GM23338 (cell line): ENCODE measurements around the gene TXLNG. TPM values are rescaled to one million over a fixed set of nuclear protein-coding genes. Genes with fewer than 3 reads are reported as not detected.

ENCODE experiments used
- ATAC-seq: fragments of 200-7000 bp; cut with Tn5 transposase; 3 replicates; pipeline ENCODE4 v1.9.1; 2020
- DNase-seq: peaks from one replicate; pipeline ENCODE4 v3.0.0-alpha.2; 2015; ENCODE audit warnings: low spot score
- H2AFZ ChIP-seq: fragments of 200-600 bp; sonication (generic); 2 replicates; pipeline ENCODE4 v1.8.0; 2016; ENCODE audit warnings: antibody characterized with exemption, mild to moderate bottlenecking, moderate library complexity
- H3F3A ChIP-seq: fragments of 200-600 bp; sonication (generic); replicated peaks from 2 replicates; pipeline ENCODE4 v1.8.0; 2017; ENCODE audit warnings: antibody characterized with exemption, mixed run types, low read depth
- H3K27ac ChIP-seq: fragments of 200-600 bp; sonication (generic); 2 replicates; pipeline ENCODE4 v1.6.1; 2016; ENCODE audit warnings: low read depth
- H3K27me3 ChIP-seq: fragments of 200-600 bp; sonication (generic); 2 replicates; pipeline ENCODE4 v1.8.0; 2016; ENCODE audit warnings: mild to moderate bottlenecking, mixed run types, moderate library complexity; ENCODE audit not compliant: insufficient read depth
- H3K36me3 ChIP-seq: fragments of 200-600 bp; sonication (generic); 2 replicates; pipeline ENCODE4 v1.8.0; 2016; ENCODE audit warnings: mild to moderate bottlenecking; ENCODE audit not compliant: insufficient read depth
- H3K4me1 ChIP-seq: fragments of 200-600 bp; sonication (generic); 2 replicates; pipeline ENCODE4 v1.8.0; 2016; ENCODE audit warnings: mild to moderate bottlenecking, moderate library complexity; ENCODE audit not compliant: insufficient read depth
- H3K4me2 ChIP-seq: fragments of 200-600 bp; sonication (generic); 2 replicates; pipeline ENCODE4 v1.7.1; 2017; ENCODE audit warnings: mixed run types
- H3K4me3 ChIP-seq: fragments of 200-600 bp; sonication (generic); 2 replicates; pipeline ENCODE4 v1.6.1; 2016; ENCODE audit warnings: mixed run types
- H3K79me2 ChIP-seq: fragments of 200-600 bp; sonication (generic); replicated peaks from 2 replicates; pipeline ENCODE4 v1.8.0; 2017; ENCODE audit warnings: mild to moderate bottlenecking; ENCODE audit not compliant: insufficient read depth
- H3K9me2 ChIP-seq: fragments of 200-600 bp; sonication (generic); 2 replicates; pipeline ENCODE4 v1.8.0; 2017; ENCODE audit not compliant: insufficient read depth
- H4K20me1 ChIP-seq: fragments of 200-600 bp; sonication (generic); replicated peaks from 2 replicates; pipeline ENCODE4 v1.8.0; 2017; ENCODE audit warnings: mild to moderate bottlenecking; ENCODE audit not compliant: insufficient read depth
- H3K27ac Mint-ChIP-seq: 2 replicates; pipeline ENCODE4 v1.8.0; 2020; ENCODE audit warnings: inconsistent platforms, mild to moderate bottlenecking, moderate library complexity, mixed read lengths
- H3K27me3 Mint-ChIP-seq: 3 replicates; pipeline ENCODE4 v1.8.0; 2022; ENCODE audit warnings: low read depth, mild to moderate bottlenecking, moderate library complexity, mixed read lengths, inconsistent platforms; ENCODE audit not compliant: insufficient read depth, poor library complexity
- H3K36me3 Mint-ChIP-seq: 3 replicates; pipeline ENCODE4 v1.8.0; 2021; ENCODE audit warnings: low read depth, mild to moderate bottlenecking, inconsistent platforms, moderate library complexity, mixed read lengths
- H3K4me1 Mint-ChIP-seq: 3 replicates; pipeline ENCODE4 v1.8.0; 2020; ENCODE audit warnings: mild to moderate bottlenecking, inconsistent platforms, mixed read lengths
- H3K4me3 Mint-ChIP-seq: 3 replicates; pipeline ENCODE4 v1.8.0; 2021; ENCODE audit warnings: moderate library complexity, mild to moderate bottlenecking, inconsistent platforms, mixed read lengths
- H3K9me3 Mint-ChIP-seq: 3 replicates; pipeline ENCODE4 v1.8.0; 2020; ENCODE audit warnings: moderate library complexity, mild to moderate bottlenecking, inconsistent platforms, mixed read lengths
- CREB1 ChIP-seq: fragments of 250-450 bp; sonication (Bioruptor Pico); IDR thresholded peaks from 2 replicates; pipeline ENCODE4 v1.5.0; 2020; ENCODE audit warnings: low read depth, mild to moderate bottlenecking, moderate library complexity
- EZH2phosphoT487 ChIP-seq: fragments of 200-600 bp; sonication (generic); IDR thresholded peaks from one replicate; pipeline ENCODE4 v1.8.1; 2018; ENCODE audit warnings: antibody characterized with exemption; ENCODE audit not compliant: unreplicated experiment
- POLR2AphosphoS5 ChIP-seq: IDR thresholded peaks from 2 replicates; pipeline ENCODE4 v1.6.1; 2016; ENCODE audit warnings: antibody characterized with exemption, low read depth
- REST ChIP-seq: IDR thresholded peaks from one replicate; pipeline ENCODE4 v1.6.1; 2018; ENCODE audit warnings: antibody characterized with exemption; ENCODE audit not compliant: unreplicated experiment
- ZNF114 ChIP-seq: fragments of 250-450 bp; sonication (Bioruptor Pico); IDR thresholded peaks from 2 replicates; pipeline ENCODE4 v1.5.0; 2020; ENCODE audit warnings: mild to moderate bottlenecking, moderate library complexity
- ZNF331 ChIP-seq: fragments of 250-450 bp; sonication (Bioruptor Pico); IDR thresholded peaks from 2 replicates; pipeline ENCODE4 v1.5.0; 2020; ENCODE audit warnings: low read depth, mild to moderate bottlenecking, moderate library complexity
- polyA plus RNA-seq: library from polyadenylated mRNA; unstranded; fragments of >200 nt; fragmentation: Nextera tagmentation; extraction: Ambion mirVana; gene quantifications from 2 replicates; pipeline ENCODE4 v1.2.1, GENCODE V29; 2016
- total RNA-seq: library from RNA; depleted of rRNA; stranded (reverse); fragments of >200 nt; shearing (Covaris generic); gene quantifications from 2 replicates; pipeline ENCODE4 v1.2.3, GENCODE V29; 2014
- TF ChIP-seq, protein P1 (sequence below): IDR thresholded peaks from 2 replicates; pipeline ENCODE4 v1.6.1; 2016; ENCODE audit warnings: antibody characterized with exemption

TXLNG gene
- total and polyA plus RNA-seq, 2 experiments from 2014 or later = 45.3 to 48.4 TPM

DNA sequence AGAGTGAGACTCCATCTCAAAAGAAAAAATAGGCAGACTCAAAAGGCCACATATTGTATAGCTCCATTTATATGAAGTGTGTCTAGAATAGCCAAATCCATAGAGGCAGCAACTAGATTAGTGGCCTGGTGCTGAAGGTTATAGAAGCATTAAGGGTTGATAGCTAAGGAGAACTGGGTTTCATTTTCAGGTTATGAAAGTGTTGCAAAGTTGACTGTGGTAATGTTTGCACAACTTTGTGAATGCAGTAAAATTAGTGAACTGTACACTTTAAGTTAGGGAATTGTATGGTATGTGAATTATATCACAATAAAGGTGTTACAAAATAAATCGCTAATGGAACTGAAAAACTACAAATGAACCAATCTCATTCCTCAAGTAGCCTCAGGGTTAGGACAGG is 28.3 kb downstream of the TXLNG start:
- Mint-ChIP-seq H3K36me3 (peaks cover 30% of the 10 kb centered on the region; the same call in 2 of the 3 replicates), H3K9me3 (no peaks in the 10 kb centered on the region), H3K4me3 (no peak overlapping the region), H3K27me3 (no peaks in the 10 kb centered on the region), H3K27ac (no peak overlapping the region), H3K4me1 (no peaks in the 10 kb centered on the region)
- H3K27me3 ChIP-seq = no peaks in the 10 kb centered on the region
- TF ChIP-seq EZH2phosphoT487 (no peak), ZNF114 (no peak), REST (no peak)
- H4K20me1 ChIP-seq = peaks cover 2% of the 10 kb centered on the region; the same call in 1 of the 2 replicates
- H3K79me2 ChIP-seq = peaks cover 80% of the 10 kb centered on the region
- H2AFZ ChIP-seq = no peak overlapping the region
- no peaks in the 10 kb centered on the region for H3K9me2 ChIP-seq
- H3K4me2 ChIP-seq = no peak overlapping the region
- DNase-seq = no peak
- ATAC-seq = no peak
- no peaks in the 10 kb centered on the region for H3K4me1 ChIP-seq
- no peak overlapping the region for H3K27ac ChIP-seq
- H3K4me3 ChIP-seq = no peak overlapping the region
- no peaks in the 10 kb centered on the region for H3F3A ChIP-seq
- no peaks in the 10 kb centered on the region for H3K36me3 ChIP-seq

DNA sequence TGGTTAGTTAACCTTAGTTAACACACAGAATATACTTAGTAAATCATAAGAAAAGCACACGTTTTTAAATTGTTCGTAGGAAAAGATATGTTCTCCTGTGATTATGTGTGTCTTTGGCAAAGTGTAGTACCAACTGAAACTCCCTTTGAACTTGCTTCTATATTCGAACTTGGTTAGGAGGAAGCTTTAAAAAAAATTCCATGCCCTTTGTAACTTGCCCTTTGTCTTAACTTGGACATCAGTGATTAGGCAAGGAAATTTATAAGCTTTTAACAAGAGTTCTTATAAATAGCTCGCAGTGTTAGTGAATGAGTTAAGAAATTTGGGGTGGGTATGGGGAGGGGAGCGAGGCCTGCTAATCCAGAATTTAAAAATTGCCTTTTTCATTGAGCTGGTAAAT is 33.4 kb downstream of the TXLNG start:
- H3K27ac ChIP-seq = no peak overlapping the region
- ATAC-seq (no peak), DNase-seq (no peak)
- no peaks in the 10 kb centered on the region for H3K9me3 Mint-ChIP-seq
- H3K4me1 Mint-ChIP-seq = no peaks in the 10 kb centered on the region
- H3K27ac Mint-ChIP-seq = no peak overlapping the region
- no peaks in the 10 kb centered on the region for H3K4me1 ChIP-seq
- H2AFZ ChIP-seq = no peak overlapping the region
- H3K27me3 ChIP-seq = no peaks in the 10 kb centered on the region
- H3K36me3 Mint-ChIP-seq = peaks cover 50% of the 10 kb centered on the region; the same call in 2 of the 3 replicates
- H4K20me1 ChIP-seq = no peaks in the 10 kb centered on the region; the same call in 1 of the 2 replicates
- no peaks in the 10 kb centered on the region for H3K9me2 ChIP-seq
- H3K4me2 ChIP-seq = no peak overlapping the region
- peaks cover 33% of the 10 kb centered on the region for H3K79me2 ChIP-seq
- no peaks in the 10 kb centered on the region for H3F3A ChIP-seq
- no peak overlapping the region for H3K4me3 ChIP-seq
- no peaks in the 10 kb centered on the region; the same call in 1 of the 2 replicates for H3K36me3 ChIP-seq
- peaks cover 1% of the 10 kb centered on the region for H3K27me3 Mint-ChIP-seq
- H3K4me3 Mint-ChIP-seq = no peak overlapping the region
- TF ChIP-seq ZNF114 = no peak

GRCh38 chrX:16822723-16823122 is 36.5 kb downstream of the TXLNG start:
- H3F3A ChIP-seq = no peaks in the 10 kb centered on the region
- H4K20me1 ChIP-seq = no peaks in the 10 kb centered on the region; the same call in 1 of the 2 replicates
- H3K4me2 ChIP-seq = no peak overlapping the region
- H3K27me3 ChIP-seq = no peaks in the 10 kb centered on the region
- no peaks in the 10 kb centered on the region for H3K4me1 ChIP-seq
- H2AFZ ChIP-seq = no peak overlapping the region
- H3K4me3 ChIP-seq = no peak overlapping the region
- no peak for DNase-seq
- Mint-ChIP-seq H3K4me1 (peaks cover 3% of the 10 kb centered on the region; the same call in 2 of the 3 replicates), H3K4me3 (no peak overlapping the region), H3K27ac (no peak overlapping the region), H3K27me3 (peaks cover 1% of the 10 kb centered on the region), H3K36me3 (peaks cover 60% of the 10 kb centered on the region; the same call in 2 of the 3 replicates), H3K9me3 (no peaks in the 10 kb centered on the region)
- no peaks in the 10 kb centered on the region for H3K9me2 ChIP-seq
- peaks cover 7% of the 10 kb centered on the region for H3K79me2 ChIP-seq
- H3K36me3 ChIP-seq = no peaks in the 10 kb centered on the region; the same call in 1 of the 2 replicates
- no peak overlapping the region for H3K27ac ChIP-seq
- no peak for ATAC-seq
- TF ChIP-seq EZH2phosphoT487 (no peak), CREB1 (no peak), ZNF114 (no peak), POLR2AphosphoS5 (no peak), ZNF331 (CRISPR knock-in tag) (no peak)
- TF ChIP-seq, protein P1, sequence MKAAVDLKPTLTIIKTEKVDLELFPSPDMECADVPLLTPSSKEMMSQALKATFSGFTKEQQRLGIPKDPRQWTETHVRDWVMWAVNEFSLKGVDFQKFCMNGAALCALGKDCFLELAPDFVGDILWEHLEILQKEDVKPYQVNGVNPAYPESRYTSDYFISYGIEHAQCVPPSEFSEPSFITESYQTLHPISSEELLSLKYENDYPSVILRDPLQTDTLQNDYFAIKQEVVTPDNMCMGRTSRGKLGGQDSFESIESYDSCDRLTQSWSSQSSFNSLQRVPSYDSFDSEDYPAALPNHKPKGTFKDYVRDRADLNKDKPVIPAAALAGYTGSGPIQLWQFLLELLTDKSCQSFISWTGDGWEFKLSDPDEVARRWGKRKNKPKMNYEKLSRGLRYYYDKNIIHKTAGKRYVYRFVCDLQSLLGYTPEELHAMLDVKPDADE = no peak
